HG03378 (cell line): Measurements from ENCODE around the gene CAMTA1.
"Not testable (repeated sequence)": the region's sequence is repeated elsewhere in the genome, so short reads cannot be mapped to it uniquely, and the experiment has no call there.

ENCODE experiments used
- ATAC-seq: cut with Tn5 transposase; IDR thresholded peaks from one replicate; pipeline ENCODE4 v1.9.1; 2021; ENCODE audit warnings: mild to moderate bottlenecking, moderate library complexity; ENCODE audit not compliant: unreplicated experiment

The CAMTA1 gene

DNA sequence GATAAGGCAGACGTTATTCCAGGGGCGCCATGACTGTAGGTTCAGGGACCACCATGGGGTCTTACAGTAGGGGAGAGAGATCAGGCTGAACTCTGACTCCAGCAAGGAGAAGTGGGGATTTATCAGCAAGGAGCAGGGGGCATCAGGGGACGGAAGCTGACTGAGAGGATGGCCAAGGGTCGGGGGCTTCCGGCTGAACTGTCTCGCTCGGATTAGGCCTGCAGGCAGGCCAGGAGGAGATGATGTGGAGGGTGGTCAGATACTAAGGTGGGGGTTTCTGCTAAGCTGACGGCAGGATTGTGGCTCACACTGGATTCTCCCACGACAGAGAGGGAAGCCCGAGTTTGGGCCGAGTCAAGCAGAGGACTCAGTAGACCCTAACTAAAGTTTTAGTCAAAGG lies 798.9 kb downstream of the CAMTA1 start:
- no peak for ATAC-seq

GRCh38 chr1:7584643-7585042 lies 799.4 kb downstream of the CAMTA1 start:
- no peak for ATAC-seq

DNA sequence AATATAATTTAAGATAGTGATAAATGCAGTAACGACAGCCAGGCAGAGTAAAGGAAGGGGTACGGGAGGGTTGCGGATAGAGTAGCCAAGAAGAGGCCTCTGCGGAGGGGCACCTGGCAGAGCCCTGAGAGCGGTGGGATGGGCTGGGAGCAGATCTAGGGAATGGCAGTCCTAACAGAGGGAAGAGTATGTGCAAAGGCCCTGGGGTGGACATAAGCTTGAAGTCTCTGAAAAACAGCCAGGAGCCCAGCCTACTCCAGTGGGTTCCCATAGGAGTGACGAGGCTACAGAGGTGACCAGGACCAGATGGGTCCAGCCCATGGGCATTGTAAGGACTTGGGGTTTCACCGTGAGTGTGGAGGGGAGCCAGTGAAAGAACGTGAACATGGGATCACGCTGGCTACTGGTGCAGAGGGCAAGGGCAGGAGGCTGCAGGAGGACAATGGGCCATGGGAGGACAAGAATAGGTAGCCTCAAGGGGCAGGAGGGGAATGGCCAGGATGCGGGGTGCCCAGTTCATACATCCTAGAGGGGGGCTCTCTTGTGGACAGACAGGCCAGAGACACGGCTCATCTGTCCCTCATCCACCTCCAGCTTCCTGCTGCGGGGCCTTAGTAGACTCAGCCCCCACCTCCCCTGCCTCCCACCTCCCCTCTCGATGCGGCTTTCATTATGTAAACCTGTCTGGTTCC lies 800.1 kb downstream of the CAMTA1 start:
- no peak for ATAC-seq

DNA sequence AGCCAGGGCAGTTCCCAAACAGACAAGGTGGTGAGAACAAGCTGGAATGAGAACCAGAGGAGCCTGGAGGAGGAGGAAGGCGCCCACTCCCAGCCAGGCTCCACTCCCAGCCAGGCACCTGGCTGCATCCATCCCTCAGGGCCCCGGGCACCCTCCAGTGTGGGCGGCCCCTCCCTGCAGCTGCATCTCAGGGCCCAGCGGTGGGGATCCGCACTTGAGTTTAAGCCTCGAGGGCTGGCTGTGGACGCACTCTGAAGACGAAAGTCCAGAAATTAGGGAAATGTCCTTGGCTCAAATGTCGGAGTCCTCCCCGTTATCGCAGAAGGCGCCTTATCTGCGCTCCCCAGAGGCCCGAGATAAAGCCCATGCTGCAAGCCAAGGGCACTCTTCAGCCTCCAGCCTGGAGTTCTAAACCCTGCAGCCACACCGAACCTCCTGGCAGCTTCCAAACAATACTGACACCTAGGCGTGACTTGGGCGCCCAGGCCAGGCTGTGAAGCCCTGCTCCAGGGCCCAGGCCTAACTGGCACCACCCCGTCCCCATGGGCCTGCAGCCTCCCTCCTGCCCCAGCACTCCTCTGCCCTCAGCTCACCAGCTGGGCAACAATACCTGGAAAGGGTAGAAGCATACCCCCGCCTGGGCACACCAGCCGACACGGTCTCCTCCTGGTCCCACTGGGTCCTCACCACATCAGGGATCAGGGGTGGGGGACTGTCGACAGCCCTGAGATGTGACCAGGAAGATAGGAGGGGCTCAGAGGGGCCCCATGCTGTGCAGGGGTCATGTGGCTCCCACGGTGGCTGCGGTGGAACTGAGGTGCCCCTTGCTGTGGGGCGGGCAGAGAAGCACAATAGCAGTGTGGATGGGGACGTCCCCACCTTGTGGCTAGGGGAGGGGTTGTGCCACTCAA lies 801.0 kb downstream of the CAMTA1 start:
- no peak for ATAC-seq

GRCh38 chr1:7587108-7587772 lies 802.0 kb downstream of the CAMTA1 start:
- ATAC-seq, result no peak

DNA sequence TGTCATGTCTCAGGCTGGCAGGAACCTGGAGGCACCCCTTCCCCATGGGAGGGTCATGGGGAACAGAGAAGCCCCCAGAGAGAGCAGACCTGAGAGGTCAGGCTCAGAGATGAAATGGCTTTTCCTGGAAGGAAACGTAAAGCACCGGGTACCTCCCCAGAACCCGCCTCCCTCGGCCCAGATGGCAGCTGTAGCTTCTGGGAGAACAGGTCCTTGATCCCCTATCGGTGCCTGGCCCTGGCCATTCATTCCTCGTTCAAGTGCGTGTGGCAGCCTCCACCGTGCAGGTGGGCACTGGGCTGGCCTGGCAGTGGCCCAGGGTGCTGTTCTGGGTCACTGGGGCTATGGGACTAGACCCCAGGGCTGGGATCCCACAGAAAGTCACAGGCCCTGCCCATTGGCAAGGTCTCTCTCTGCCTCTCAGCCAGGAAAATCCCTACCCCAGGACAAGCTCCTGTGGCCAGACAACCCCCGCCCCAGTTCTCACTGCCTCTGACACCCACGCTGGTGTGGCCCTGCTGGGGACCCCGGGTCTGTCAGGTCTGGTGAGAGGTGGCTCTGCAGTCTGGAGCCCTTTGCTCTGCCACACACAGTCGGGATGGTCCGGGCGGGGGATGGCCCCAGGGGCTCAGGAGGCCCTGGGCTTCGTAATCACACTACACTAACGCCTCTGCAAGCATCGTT lies 802.7 kb downstream of the CAMTA1 start:
- no peak for ATAC-seq

DNA sequence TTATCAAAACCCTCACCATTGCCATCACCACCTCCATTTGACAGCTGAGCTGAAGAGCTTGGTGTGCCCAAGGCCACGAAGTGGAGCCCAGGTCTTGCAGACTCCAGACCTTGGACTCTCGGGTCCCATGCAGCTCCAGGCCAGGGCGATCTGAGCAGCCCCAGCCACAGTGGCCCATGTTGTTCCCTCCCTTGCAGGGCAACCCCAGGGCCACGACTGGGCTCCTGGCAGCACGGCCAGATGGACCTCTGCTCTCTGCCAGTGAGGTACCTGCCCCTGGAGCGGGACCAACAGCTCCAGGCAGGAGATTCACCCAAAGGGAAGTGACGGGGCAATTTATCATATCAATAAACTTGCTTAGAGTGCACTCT lies 803.2 kb downstream of the CAMTA1 start:
- no peak for ATAC-seq

- ATAC-seq, result no peak
These were observed 804.0 kb downstream of the CAMTA1 start for GRCh38 chr1:7589080-7589735.

GRCh38 chr1:7589774-7590425 lies 804.6 kb downstream of the CAMTA1 start:
- ATAC-seq, result no peak

GRCh38 chr1:7590426-7590790 lies 805.2 kb downstream of the CAMTA1 start:
- ATAC-seq, result no peak

- no peak for ATAC-seq
These were observed 806.3 kb downstream of the CAMTA1 start for GRCh38 chr1:7591565-7591964.

DNA sequence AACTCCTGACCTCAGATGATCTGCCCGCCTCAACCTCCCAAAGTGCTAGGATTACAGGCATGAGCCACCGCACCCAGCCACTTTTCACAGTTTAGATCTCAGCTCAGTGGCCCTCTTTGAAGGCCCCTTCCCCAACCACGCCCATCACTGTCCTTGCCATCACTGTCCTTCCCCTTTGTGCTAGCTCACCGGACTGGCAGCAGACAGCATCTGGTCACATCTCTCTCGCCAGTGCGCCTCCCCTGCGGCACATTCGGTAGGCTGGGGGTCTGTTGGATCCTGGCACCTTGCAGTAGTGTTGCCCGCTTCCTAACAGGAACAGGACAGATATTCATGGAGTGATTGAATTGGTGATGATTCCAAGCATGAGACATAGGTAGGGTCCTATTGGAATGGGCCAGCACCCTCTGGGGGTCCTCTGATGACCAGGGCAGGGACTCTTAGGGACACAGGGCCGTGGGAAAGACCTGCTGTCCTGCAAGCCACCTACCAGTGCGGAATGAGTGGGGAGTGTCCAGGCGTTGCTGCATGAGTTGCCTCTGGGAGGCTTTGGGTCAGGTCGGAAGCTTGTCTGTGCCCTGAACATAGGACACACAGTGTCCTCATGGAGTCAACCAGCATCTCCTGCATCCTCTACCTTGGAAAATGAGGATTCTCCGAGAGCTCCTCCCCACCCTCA lies 807.0 kb downstream of the CAMTA1 start:
- no peak for ATAC-seq

DNA sequence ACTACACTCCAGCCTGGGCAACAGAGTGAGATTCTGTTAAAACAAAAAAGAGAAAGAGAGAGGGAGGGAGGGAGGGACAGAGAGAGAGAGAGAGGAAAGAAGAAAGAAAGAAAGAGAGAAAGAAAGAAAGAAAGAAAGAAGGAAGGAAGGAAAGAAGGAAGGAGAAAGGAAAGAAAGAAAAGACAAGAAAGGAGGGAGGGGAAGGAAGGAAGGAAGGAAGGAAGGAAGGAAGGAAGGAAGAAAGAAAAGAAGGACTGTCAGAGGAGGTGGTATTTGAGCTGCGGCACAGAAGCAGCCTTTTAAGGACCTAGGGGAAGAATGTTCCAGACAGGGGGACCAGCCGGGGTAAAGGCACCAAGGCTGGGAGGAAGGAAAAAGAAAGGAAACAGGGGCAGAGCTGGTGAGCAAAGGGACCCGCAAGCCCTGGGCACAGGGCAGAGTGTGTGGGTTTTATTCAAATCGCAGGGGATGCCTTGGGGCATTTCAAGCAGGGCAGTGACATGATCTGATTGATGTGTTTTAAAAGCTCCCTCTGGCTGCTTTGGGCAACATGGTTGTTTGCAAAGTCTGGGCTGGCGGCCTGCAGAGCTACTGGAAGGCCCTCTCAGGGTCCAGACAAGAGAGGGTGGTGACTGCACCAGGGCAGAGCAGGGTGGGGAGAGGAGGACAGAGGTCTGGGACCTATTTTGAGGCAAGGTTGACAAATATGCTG lies 808.9 kb downstream of the CAMTA1 start:
- no peak for ATAC-seq

DNA sequence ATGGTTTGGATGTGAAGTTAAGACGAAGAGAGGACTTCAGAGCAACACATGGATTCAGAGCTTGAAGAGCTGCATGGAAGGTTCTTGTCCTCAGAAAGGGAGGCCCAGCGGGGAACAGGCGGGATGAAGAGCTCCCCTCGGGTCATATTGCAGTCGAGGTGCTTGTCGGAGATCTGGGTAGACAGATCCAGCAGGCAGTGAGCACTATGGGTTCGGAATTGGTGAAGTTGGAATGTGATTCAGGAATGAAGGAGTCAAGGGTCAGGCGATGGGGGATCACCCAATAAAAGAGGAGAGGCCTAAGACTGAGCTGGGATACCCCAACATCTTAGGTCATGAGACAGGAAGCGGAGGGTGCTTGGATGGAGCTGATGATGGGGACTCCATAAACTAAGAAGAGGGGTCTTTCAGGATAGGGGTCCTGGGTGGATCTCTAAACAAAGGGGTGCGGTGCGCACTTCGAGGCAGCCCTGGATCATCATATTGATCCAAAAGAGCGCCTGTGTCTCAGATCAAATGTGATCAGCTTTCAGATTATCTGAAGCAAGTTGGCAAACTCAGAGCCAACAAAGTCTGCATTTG lies 809.6 kb downstream of the CAMTA1 start:
- no peak for ATAC-seq

GRCh38 chr1:7595336-7595735 lies 810.1 kb downstream of the CAMTA1 start:
- no peak for ATAC-seq

DNA sequence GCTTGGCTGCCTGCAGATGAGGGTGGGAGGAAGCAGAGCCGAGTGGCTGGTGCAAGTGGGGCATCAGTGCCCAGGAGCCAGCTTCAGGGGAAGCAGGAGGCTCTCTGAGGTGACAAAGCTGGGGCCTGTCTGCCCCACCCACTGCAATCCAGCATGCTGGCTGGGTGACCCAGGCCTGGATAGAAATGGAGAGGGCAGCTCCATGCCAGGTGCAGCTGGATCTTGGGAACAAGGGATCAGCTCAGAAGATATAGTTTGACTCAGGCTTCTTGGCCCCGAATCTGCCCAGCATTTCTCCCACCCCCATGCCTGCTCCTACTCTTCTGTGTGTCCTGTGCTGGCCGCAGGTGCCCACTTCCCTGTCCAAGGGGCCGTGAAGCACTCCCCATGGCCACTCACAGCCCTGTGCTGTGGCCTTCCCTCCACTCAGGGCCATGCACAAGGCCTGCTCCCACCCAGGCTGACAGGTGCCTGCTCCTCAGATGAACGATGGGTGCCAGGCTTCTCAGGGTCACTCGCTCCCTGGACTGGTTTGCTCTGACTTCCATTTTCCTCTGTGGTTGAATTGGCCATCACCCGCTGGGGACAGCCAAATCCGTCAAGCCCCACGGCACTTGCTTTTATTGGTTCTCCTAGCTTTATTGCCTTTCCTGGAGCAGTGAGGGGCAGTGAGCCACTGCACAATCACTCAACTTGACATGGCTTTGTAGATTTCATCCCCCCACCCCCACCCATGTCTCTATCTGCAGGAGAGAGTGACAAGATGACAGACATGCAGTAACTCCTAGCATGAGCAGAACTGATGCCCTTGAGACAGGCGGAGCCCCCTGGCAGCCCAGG lies 811.1 kb downstream of the CAMTA1 start:
- ATAC-seq, result no peak

- ATAC-seq, result not testable (repeated sequence)
These were observed 812.8 kb downstream of the CAMTA1 start for GRCh38 chr1:7598058-7598457.

- ATAC-seq, result not testable (repeated sequence)
These were observed 819.7 kb downstream of the CAMTA1 start for GRCh38 chr1:7604906-7605305.
